Endodermal cell (in vitro differentiated cells): Measurements from ENCODE around the gene CDC14B. TPM values are rescaled to one million over a fixed set of nuclear protein-coding genes. Genes with fewer than 3 reads are reported as not detected.

Experiments
- DNase-seq: peaks from one replicate; pipeline ENCODE4 v3.0.0-alpha.2; 2017
- H3K27ac ChIP-seq: 2 replicates; pipeline ENCODE4 v1.5.1; 2013; ENCODE audit warnings: mild to moderate bottlenecking, low read depth, low read length, moderate library complexity
- H3K27me3 ChIP-seq: 2 replicates; pipeline ENCODE4 v1.6.1; 2013; ENCODE audit warnings: mild to moderate bottlenecking, low read length, moderate library complexity; ENCODE audit not compliant: insufficient read depth, control insufficient read depth, poor library complexity, severe bottlenecking
- H3K36me3 ChIP-seq: 2 replicates; pipeline ENCODE4 v1.7.0; 2013; ENCODE audit warnings: mild to moderate bottlenecking, low read length, moderate library complexity; ENCODE audit not compliant: control insufficient read depth, insufficient read depth
- H3K4me1 ChIP-seq: one replicate; pipeline ENCODE4 v1.7.0; 2013; ENCODE audit warnings: low read length; ENCODE audit not compliant: control insufficient read depth, insufficient read depth
- H3K4me3 ChIP-seq: 2 replicates; pipeline ENCODE4 v1.5.1; 2013; ENCODE audit warnings: mild to moderate bottlenecking, low read length, moderate library complexity
- H3K9ac ChIP-seq: 2 replicates; pipeline ENCODE4 v1.6.1; 2013; ENCODE audit warnings: mild to moderate bottlenecking, low read length, moderate library complexity; ENCODE audit not compliant: poor library complexity, severe bottlenecking; ENCODE audit errors: extremely low read depth
- H3K9me3 ChIP-seq: 2 replicates; pipeline ENCODE4 v1.6.1; 2013; ENCODE audit warnings: mild to moderate bottlenecking, low read length, moderate library complexity; ENCODE audit not compliant: control insufficient read depth
- H3K27ac Mint-ChIP-seq: 2 replicates; pipeline ENCODE4 v1.8.0; 2020; ENCODE audit warnings: mixed read lengths
- H3K27me3 Mint-ChIP-seq: 2 replicates; pipeline ENCODE4 v1.8.0; 2021; ENCODE audit warnings: mild to moderate bottlenecking, mixed read lengths; ENCODE audit not compliant: insufficient read depth
- H3K36me3 Mint-ChIP-seq: 2 replicates; pipeline ENCODE4 v1.8.0; 2020; ENCODE audit warnings: low read depth, mixed read lengths
- H3K4me1 Mint-ChIP-seq: 2 replicates; pipeline ENCODE4 v1.8.0; 2020; ENCODE audit warnings: mixed read lengths
- H3K4me3 Mint-ChIP-seq: 2 replicates; pipeline ENCODE4 v1.8.0; 2020; ENCODE audit warnings: mild to moderate bottlenecking, moderate library complexity, mixed read lengths
- H3K9me3 Mint-ChIP-seq: 2 replicates; pipeline ENCODE4 v1.8.0; 2020; ENCODE audit warnings: mild to moderate bottlenecking, mixed read lengths
- CTCF ChIP-seq: fragments of 200-600 bp; sonication (generic); conservative IDR thresholded peaks from 2 replicates; pipeline ENCODE4 v1.5.0; 2021; ENCODE audit warnings: antibody characterized with exemption, mild to moderate bottlenecking
- WGBS, 2 experiments: methylation state at CpG; one replicate each; pipeline versions ENCODE4 v1.1.5 to v1.1.7; 2013; ENCODE audit warnings: missing lambda C conversion rate in 2 of 2, mixed read lengths in 1 of 2; ENCODE audit not compliant: insufficient coverage in 1 of 2, insufficient read length in 1 of 2; 5-methylcytosine and 5-hydroxymethylcytosine counted together
- total RNA-seq, 2 donors: library from RNA; stranded (reverse); fragmentation: NEBNext Ultra II Directional in 1 of 2; extraction: Animal tissue kit (Norgen Biotek cat#: 25700) in 1 of 2; gene quantifications; 2 replicates in 1 of 2; 3 replicates in 1 of 2; pipeline ENCODE4 v1.2.1, GENCODE V29; 2021

Gene CDC14B
- total RNA-seq, 2 donors from 2014 or later = 47.5 to 48.3 TPM

GRCh38 chr9:96483197-96483596 is 136.4 kb downstream of the CDC14B start:
- TF ChIP-seq CTCF = no peak
- Histone ChIP-seq H3K4me3 (no peak overlapping the region), H3K9ac (no peak overlapping the region), H3K27ac (no peak overlapping the region), H3K9me3 (no peaks in the 10 kb centered on the region), H3K4me1 (no peaks in the 10 kb centered on the region), H3K36me3 (peaks cover 3% of the 10 kb centered on the region), H3K27me3 (no peaks in the 10 kb centered on the region)
- no peak for DNase-seq
- 95 to 96% methylated on average over 2 to 3 of the region's 4 CpGs for WGBS, 2 experiments
- Mint-ChIP-seq H3K27me3 (no peaks in the 10 kb centered on the region), H3K9me3 (no peaks in the 10 kb centered on the region), H3K4me1 (no peaks in the 10 kb centered on the region), H3K27ac (no peak overlapping the region), H3K4me3 (no peak overlapping the region), H3K36me3 (peaks cover 45% of the 10 kb centered on the region)

- H3K9ac ChIP-seq = no peak overlapping the region
- H3K4me1 ChIP-seq = no peaks in the 10 kb centered on the region
- Mint-ChIP-seq H3K36me3 (peaks cover 41% of the 10 kb centered on the region), H3K9me3 (no peaks in the 10 kb centered on the region), H3K27ac (no peak overlapping the region), H3K27me3 (no peaks in the 10 kb centered on the region), H3K4me3 (no peak overlapping the region), H3K4me1 (no peaks in the 10 kb centered on the region)
- no peak for TF ChIP-seq CTCF
- no peak for DNase-seq
- no peaks in the 10 kb centered on the region for H3K27me3 ChIP-seq
- no peaks in the 10 kb centered on the region for H3K9me3 ChIP-seq
- H3K36me3 ChIP-seq = peaks cover 3% of the 10 kb centered on the region
- WGBS, 2 experiments = 83 to 100% methylated on average over 1 to 2 of the region's 2 CpGs
- H3K4me3 ChIP-seq = no peak overlapping the region
- no peak overlapping the region for H3K27ac ChIP-seq
These were observed 137.2 kb downstream of the CDC14B start for GRCh38 chr9:96482476-96482875.

- Histone ChIP-seq H3K27ac (no peak overlapping the region), H3K9me3 (no peaks in the 10 kb centered on the region), H3K4me3 (no peak overlapping the region), H3K9ac (no peak overlapping the region), H3K36me3 (peaks cover 3% of the 10 kb centered on the region), H3K4me1 (peaks cover 8% of the 10 kb centered on the region), H3K27me3 (no peaks in the 10 kb centered on the region)
- peaks cover 3% of the 10 kb centered on the region for H3K4me1 Mint-ChIP-seq
- peaks cover 34% of the 10 kb centered on the region for H3K36me3 Mint-ChIP-seq
- WGBS, 2 experiments = 87 to 100% methylated on average over 2 to 3 of the region's 3 CpGs
- no peak for DNase-seq
- no peaks in the 10 kb centered on the region for H3K9me3 Mint-ChIP-seq
- no peak for TF ChIP-seq CTCF
- no peak overlapping the region for H3K4me3 Mint-ChIP-seq
- H3K27me3 Mint-ChIP-seq = no peaks in the 10 kb centered on the region
- no peak overlapping the region for H3K27ac Mint-ChIP-seq
These were observed 138.9 kb downstream of the CDC14B start for GRCh38 chr9:96480736-96481135.
